Activated CD4-positive, CD25-positive, alpha-beta regulatory T cell treated with anti-CD3 and anti-CD28 coated beads, Interleukin-2, amount 50 U/mL, for 16 hours (primary cell): ENCODE results near the gene MAP4K2.
A peak's percentile ranks its signal among the peaks of the same experiment; 100 is the strongest.

Experiments
- DNase-seq: peaks from one replicate; pipeline ENCODE4 v3.0.0-alpha.2; 2020; ENCODE audit warnings: low read depth, low spot score

The MAP4K2 gene

DNA sequence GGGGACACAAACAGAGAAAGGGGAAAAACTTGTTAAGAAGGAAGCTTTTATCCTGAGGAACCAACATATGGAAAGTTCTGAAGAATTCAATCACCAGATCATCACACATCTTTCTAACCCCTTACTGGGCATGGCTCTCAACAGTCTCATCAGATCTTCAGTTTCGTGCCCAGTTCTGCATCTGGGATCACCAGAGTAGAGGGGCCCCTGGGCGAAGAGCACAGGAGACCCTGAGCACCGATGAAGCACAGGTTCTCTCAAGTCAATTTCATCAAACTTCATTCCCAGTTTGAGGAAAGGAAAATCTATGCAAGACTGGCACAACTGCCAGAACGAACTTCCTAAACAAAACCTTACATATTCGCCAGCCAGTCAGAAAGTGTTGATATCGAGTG lies 34.7 kb downstream of the MAP4K2 start:
- DNase-seq = no peak

DNA sequence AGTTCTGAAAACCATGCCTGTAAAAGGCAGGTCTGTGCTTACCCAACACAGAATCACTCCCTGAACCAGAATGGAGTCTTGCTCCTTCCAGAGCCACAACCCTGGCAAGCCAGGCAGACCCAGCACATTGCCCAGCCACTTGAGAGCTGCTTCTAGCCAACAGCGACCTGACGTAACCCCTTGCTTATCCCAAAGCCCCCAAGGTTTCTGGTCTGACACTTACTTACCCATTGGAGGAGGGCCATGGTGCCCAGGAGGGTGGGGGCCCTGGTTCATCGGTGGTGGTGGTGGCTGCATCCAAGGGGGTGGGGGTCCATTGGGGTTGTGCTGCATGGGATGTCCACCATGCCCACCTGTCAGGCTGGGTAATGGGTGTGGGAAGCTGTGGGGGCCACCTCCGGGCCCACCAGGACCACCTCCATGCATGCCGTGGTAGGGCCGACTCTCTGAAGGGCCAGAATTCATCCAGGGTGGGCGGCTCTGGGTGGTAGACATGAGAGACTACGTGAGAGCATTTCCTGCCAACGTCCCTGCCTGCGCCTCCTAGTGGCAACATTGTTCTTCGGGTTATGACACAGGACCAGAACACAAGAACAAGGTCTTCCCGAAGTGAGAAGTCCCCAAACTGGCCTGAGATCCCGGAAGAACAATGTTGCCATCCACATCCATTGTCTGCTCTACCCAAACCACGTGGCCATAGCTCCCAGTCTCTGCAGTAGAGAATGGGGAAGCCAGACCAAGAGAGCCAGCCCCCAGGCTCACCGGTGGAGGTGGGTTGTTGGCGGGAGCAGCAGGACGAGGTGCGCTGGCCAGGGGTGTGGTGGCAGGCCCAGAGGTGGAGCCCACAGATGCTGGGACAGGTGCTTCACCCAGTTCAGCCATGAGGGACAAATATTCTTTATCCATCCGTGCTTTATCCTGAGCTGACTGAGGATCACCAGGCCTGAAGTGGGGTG lies 35.4 kb downstream of the MAP4K2 start:
- DNase-seq = peak; percentile 75

DNA sequence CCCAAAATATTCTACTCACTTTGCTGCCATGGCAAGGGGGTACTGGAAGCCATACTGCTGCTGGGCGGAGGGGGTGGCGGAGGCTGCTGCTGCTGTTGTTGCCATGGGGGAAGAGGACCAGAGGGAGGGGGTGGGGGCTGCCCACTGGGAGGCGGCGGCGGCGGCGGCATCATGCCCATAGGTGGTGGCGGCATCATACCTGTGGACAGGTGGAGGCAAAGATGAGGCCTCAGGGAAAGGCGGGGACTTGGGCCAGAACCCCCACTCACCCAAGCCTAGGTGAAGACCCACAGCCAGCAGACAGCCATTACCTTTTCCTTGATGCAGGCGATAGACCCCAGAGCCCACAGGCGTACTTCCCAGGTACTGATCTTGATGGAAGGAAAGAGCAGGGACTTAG lies 36.1 kb downstream of the MAP4K2 start:
- DNase-seq = no peak

DNA sequence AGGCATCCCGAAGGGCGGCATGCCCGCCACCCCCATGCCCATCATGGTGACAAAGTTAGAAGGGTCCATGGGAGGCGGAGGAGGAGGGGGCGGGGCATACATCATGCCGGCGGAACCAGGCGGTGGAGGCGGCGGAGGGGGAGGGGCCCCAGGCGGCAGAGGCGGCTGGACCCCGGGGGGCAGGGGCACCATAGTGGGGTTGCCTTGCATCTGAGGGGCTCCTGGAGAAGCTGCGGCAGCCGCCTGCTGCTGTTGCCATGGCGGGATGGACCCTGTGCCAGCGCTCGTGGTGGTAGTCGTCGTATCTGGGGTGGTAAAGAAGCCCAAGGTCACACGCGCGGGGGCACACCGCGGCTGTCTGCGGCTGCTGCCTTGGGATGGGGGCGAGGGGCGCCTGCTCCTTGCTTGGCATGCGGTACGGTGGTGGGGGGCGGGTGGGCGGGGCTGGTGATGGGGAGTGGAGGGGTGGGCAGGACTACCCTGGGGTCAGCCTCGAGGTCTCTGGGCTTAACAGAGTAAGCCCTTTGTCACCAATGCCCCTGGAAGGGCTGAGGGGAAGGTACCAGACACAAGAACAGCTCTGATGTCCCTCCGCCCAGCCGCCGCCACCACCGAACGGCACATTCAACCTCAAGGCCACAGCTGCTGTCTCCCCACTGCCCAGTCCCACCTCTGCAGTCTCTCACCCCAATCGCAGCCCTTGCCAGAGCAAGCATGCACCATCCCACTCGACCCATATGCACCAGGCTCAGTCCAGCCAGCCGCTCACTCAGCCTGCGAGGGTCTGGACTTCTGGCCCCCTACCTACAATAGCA lies 37.0 kb downstream of the MAP4K2 start:
- DNase-seq = no peak

DNA sequence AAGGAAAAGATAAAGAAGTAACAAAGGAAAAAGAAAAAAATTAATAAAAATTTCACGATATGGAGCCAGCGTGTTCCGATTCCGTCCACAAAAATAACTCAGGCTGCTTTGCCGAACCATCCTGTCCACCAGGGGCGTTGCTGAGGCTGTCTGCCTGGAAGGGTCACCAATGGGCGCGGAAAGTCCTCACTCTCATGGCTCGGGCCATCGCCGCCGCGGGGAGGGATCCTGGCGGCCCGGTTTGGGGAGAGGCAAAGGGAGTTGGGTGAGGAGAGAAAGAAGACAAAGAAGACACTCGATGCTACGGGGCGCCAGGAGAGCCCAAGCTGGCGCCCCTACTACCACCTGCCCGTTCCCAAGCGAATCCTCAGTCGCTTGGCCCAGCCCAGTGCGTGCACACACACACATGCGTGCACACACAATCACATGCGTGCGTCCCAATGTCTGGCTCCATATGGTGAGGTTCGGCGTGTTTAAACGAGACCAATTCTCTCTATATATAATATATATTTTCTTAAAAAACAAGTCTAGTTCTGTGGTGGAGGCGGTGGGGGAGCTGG lies 37.6 kb downstream of the MAP4K2 start:
- DNase-seq = no peak

DNA sequence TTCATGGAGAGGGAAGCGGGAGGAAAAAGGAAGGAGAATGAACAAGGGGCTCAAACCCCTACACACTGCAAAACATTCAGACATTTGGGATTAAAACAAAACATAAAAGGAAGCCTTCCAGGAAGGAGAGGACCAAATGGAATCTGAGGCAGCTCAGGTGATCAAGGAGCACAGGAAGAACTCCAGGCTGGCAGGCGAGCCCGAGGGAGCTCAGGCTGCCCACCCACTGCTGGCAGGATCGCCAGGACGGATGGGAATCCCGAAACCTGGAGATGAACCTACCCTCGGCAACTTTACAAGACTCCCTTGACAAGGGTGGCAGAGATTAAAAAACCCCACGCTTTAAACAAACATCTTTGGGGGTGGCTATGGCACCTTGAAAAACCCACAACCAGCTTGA lies 38.3 kb downstream of the MAP4K2 start:
- DNase-seq = no peak

DNA sequence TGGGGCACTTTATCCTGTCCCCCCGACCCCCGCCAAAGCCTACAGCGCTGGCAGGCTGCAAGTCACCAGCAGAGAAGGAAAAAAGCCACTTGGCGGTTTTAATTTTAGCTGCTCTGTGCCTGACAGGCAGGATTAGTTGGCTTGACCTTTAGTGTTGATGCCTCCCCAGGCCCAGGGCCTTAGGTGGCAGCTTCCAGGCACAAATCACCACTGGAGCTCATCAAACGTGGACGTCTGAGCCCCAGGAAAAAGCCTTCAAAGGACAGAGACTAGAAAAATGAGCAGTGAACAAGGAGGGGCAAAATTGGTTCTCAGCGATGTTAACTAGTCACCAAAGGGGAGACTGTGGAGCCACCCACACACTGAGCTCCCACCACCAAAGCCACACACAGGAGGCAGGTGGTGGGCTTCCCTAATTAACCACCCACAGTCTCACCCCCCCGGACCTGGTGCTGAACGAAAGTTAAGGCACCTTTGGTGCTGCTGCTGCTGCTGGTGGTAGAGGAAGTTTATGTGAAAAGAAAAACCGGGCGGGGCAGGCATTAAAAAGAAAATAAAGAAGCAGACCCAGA lies 38.9 kb downstream of the MAP4K2 start:
- no peak for DNase-seq

DNA sequence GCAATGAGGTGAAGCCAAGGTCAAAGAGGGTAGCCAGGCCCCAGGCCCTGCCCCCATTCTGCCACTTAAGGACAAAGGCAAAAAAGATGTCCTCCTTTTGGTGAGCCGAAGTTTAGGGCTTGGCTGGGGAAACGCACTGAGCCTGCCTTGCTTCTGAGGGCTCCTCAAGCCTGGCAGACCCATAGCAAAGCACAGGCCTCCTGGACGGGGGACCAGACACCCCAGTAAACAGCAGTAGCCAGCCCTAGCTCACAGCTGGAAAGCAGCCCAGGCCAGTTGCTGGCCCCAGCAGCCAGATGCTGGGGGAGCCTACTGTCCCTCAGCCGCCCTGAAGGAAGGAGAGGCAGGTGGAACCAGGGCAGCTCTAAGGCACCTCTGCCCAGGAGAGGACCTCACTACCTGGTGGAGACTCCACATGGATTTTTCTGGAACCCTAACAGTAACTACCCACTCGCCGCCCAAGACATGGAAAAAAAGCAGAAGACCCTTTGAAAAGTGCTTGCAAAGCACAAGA lies 39.4 kb downstream of the MAP4K2 start:
- no peak for DNase-seq

DNA sequence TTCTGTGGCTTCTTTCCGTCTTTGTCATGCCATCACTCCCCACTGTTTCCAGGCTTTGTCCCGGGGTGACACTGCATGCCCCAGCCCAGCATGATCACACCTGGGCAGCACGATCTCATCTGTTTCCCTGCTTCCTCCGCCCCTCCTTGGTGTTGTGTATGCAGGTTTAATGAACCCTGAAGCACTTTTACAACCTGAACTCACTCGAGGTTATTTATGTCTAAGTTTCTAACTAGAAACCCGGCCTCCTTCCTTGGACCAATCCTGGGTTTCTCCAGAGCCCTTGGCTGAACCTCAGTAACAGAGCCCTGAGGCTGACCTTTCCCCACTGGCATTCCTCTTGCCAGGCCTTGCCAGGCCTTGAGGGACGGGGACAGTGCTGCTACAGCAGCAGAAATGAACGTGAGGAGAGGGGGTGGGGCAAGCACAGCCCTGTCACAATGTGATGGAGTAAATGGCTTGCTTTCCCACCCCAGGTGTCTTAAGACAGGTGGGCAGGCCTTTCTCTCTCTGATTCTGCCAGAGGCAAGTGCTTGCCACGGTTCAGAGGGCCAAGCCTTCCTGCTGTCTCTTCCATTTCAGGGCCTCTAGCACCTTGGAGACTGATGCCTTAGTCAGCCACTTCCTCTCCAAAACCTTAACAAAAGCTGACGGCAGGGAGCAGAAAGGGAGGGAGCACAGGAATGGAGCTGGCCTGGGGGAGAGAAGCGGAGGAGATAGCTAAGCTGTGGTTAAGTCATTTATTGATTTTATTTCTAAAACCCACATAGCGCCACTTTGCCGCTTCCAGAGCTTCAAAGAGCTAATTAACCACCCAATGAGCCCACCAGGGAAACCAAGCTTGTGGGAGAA lies 40.1 kb downstream of the MAP4K2 start:
- DNase-seq = no peak

DNA sequence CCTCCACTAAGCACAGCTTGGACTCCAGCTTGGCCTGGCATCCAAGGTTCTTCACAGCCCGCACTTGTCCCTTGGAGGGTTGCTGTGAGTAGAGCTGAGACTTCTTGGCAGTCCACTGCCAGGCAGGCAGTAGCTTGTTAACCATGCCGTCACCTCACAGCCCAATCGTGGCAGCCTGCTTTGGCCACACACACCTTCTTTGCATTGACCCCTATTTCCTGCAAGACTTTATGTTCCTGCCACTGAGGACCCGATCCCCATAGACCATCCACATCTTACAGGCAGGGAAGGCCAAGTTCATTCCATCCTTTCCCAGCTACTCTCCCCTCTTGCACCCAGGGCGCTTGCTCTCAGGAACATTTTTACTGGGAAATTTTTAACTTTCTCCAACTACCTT lies 40.7 kb downstream of the MAP4K2 start:
- DNase-seq = no peak

DNA sequence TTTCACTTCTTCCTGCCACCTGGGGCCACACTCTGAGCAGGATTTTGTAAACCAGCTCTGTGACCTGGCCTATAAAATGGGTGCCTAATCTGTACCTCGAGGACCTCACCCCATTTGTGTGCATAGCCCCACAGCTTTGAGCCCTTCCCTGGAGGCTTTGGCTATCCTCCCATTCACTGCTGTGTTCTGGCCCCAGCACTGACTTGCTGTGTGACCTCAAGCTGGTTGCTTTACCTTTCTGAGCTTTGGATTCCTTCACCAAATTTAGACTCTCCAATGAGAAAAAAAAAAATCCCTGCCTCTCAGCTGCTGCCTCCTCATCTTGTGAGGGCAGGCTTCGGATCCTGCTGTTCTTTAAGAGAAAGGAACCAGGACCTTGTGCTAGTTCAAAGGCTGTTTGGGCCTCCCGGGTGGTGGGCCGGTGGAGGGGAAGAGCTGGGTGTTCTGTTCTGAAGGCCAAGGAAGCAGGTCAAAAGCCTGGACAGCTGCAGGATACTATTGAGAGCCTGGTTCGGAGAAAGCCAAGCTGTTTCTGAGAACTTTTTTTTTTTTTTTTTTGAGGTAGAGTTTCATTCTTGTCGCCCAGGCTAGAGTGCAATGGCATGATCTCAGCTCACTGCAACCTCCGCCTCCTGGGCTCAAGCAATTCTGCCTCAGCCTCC lies 42.1 kb downstream of the MAP4K2 start:
- no peak for DNase-seq

DNA sequence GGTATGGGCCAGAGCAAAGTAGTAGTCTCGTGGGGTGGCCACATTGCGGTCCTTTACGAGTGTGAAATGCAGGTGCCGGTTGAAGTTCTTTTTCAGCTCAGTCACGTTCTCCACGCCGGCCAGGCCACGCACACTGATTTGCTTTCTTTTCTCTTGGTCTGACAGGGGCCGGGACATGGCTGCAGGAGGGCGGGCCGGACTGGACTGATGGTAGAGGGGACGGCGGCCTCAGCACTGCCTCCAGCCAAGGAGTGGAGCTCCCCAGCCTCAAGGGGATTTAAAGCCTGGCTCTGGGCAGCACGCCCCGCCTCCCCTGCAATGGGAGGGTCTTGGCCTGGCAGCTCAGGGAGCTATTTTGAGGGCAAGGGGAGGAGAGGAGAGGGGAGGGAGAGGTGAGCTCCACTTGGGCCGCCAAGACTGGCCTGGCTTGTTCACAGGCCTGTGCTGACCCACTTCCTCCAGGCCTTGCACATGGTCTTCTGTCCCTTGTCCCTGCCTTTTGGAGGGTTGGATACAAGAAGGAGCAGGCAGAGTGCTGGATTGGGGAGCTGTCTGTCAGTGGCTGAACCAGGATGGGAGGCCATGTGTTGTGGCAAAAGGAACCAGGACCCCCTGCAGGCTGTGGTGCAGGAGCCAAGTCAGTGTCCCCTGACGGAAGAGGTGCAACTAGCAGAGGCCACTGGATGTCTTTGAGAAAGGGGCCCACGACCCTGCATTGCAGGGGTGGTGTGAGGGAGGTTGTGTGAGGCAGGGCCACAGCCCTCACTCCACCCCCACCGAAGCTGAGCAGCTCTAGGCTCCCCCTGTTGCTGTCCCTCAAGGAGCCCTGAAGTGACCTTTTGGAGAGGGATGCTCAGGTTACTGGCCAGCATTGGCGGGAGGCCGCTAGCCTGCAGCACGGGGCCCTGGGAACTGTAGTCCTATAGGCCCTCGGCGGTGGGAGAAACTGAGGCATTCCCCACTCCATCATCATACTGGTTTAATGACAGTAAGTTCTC lies 43.0 kb downstream of the MAP4K2 start, which contains the start of gene PYGM:
PYGM (minus strand) TSS at position 253 of the 998 bp plus-strand sequence; CDS start at position 177, 76 bp downstream.
- DNase-seq = no peak

DNA sequence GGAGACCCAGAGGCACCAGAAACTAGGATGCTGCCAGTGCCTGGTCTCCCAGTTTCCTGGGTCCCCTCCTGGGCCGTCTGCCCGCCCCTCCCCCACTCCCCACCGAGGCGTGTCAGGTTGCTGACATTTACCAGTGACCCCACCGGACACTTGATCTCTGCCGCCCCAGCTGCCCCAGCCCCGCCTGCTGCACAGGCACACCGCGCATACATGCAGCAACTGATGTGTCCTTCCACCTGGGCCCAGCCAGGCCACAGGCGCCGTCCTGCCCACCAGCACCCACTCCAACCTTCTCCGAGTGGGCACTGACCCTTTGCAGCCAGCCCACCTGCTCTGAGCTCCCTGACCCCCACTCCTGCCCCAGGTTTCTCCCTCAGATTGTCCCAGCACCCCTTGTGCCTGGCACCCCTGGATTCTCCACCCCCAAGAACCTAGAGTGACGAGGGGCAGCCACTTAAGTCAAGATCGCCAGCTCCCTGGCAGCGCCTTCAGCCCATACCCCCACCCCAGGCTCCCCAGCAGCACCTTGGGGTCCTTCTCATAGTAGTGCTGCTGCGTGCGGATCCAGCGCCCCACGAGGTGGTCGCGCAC lies 43.8 kb downstream of the MAP4K2 start:
- no peak for DNase-seq

DNA sequence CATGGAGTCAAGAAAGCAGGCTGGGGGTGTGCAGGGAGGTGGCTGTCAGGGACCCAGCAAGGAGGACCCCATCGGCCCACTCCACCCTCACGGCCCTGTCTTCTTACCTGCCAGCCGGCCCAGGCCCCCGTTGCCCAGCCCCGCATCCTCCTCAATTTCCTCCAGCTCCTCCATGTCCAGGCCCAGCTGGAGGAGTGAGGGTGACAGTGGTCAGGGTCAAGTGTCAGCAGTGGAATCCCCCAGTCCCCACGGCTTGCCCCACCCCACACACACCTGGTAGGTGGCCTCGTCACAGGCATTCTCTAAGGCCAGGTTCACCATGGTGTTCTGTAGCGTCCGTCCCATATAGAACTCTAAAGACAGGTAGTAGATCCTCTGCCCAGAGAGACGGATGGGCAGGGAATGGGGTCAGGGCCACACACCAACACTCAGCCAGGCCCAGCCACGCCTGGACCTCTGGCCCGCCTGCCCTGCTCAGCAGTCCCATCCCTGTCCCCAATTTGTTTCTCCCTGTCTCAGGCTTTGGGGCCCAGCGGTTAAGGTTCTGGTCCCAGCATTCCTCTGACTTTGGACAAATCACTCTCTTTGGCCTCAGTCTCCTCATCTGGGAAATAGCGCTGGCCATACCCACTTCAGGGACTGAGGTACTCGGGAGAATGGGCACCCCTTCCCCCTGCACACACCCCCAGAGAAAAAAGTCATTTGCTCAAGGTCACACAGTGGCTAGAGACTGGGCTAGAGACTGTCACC lies 44.5 kb downstream of the MAP4K2 start:
- DNase-seq = no peak

DNA sequence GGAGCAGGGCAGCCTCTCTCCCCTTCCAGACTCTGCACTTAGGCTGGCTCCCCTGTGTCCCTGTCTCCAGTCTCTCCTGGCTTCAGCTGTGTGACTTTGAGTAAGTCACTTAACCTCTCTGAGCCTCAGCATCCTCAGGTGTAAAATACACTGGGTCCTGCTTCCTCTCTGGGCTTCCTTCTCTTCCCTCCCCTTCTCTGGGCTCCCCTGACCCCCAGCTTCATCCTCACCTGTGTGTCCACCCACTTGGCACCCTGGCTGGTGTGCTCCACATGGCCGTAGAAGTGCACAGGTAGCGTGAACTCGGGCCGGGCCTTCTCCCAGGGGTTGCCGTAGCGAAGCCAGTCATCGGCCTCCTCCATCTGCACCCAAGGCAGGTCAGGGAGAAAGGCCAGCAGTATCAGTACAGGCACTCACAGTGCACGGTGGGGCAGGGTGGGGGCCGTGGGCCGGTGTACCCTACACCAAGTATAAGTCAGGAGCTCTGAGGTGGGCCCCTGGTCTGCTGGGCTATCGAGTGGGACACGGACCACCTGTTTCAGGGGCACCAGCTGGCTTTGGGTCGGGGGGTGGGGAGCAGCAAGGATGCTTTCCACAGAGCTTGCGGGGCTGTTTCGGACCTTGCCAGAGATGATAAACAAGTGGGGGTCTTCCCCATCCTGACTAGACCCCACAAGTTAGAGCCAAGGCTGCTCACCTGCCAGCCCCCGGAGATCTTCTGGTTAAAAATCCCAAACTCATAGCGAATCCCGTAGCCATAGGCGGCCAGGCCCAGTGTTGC lies 45.3 kb downstream of the MAP4K2 start:
- no peak for DNase-seq

DNA sequence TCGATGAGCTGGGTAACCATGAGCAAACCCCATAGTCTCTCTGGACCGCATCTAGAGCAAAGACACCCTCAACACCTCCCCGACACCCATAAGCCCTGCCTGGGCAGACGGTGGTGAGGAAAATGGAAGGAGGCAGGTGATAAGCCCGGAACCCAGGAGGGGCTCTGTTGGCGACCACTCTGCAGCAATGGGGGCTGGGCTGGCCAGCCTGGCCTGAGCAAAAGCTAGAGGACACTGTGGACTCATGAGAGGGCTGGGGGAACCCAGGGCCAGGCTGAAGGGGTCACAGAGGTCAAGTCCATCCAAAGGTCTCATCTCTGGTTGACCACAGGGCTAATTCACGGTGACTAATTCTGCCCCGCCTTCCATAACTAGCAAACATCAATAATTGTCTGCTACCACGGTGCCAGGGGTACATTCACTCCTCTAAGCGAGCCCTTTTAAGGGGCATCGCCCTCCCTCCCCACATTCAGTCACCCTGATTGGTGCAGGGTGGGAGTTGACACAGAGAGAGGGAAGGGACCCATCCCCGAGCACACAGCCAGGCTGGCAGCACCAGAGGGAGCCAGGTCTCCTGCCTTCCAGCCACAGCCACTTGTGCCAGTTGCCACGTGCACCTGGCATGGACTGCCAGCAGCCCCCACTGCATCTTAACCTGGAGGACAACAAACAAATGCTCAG lies 47.2 kb downstream of the MAP4K2 start:
- no peak for DNase-seq
